RWPE2 (cell line): ENCODE results near the gene ADCY2.
A peak's percentile ranks its signal among the peaks of the same experiment; 100 is the strongest.

ENCODE experiments used
- ATAC-seq: fragments of 200-7000 bp; cut with Tn5 transposase; 3 replicates; pipeline ENCODE4 v1.9.1; 2021; ENCODE audit warnings: low read depth
- DNase-seq: peaks from one replicate; pipeline ENCODE4 v3.0.0-alpha.2; 2020; ENCODE audit warnings: low spot score
- H3K27ac ChIP-seq: fragments of 450-650 bp; 2 replicates; pipeline ENCODE4 v1.5.1; 2017; ENCODE audit warnings: mild to moderate bottlenecking; ENCODE audit not compliant: poor library complexity, severe bottlenecking
- H3K27me3 ChIP-seq: fragments of 250-450 bp; sonication (Bioruptor Pico); 2 replicates; pipeline ENCODE4 v1.5.1; 2021; ENCODE audit warnings: mild to moderate bottlenecking, moderate library complexity; ENCODE audit not compliant: insufficient read depth, poor library complexity, severe bottlenecking
- H3K36me3 ChIP-seq: fragments of 250-450 bp; sonication (Bioruptor Pico); 2 replicates; pipeline ENCODE4 v1.5.1; 2020; ENCODE audit warnings: low read depth, mild to moderate bottlenecking, moderate library complexity
- H3K4me1 ChIP-seq: fragments of 250-450 bp; sonication (Bioruptor Pico); 2 replicates; pipeline ENCODE4 v1.5.1; 2021; ENCODE audit warnings: mild to moderate bottlenecking, moderate library complexity; ENCODE audit not compliant: insufficient read depth, poor library complexity, severe bottlenecking
- H3K4me3 ChIP-seq: fragments of 250-450 bp; sonication (Bioruptor Pico); 2 replicates; pipeline ENCODE4 v1.5.1; 2021; ENCODE audit warnings: mild to moderate bottlenecking, moderate library complexity; ENCODE audit not compliant: severe bottlenecking
- H3K9me3 ChIP-seq: fragments of 250-450 bp; sonication (Bioruptor Pico); 2 replicates; pipeline ENCODE4 v1.5.1; 2021; ENCODE audit warnings: mild to moderate bottlenecking, moderate library complexity; ENCODE audit not compliant: severe bottlenecking
- CTCF ChIP-seq: fragments of 450-650 bp; IDR thresholded peaks from one replicate; pipeline ENCODE4 v1.5.1; 2017; ENCODE audit warnings: mild to moderate bottlenecking, moderate library complexity; ENCODE audit not compliant: poor library complexity, severe bottlenecking

Gene ADCY2

GRCh38 chr5:7873216-7873615 is 477.3 kb downstream of the ADCY2 start:
- H3K27ac ChIP-seq = no peak overlapping the region
- no peak overlapping the region for H3K4me3 ChIP-seq
- no peaks in the 10 kb centered on the region for H3K9me3 ChIP-seq
- ATAC-seq = no peak
- DNase-seq = no peak
- no peaks in the 10 kb centered on the region for H3K27me3 ChIP-seq
- H3K4me1 ChIP-seq = peaks cover 11% of the 10 kb centered on the region
- peaks cover 77% of the 10 kb centered on the region for H3K36me3 ChIP-seq
- TF ChIP-seq CTCF = no peak

DNA sequence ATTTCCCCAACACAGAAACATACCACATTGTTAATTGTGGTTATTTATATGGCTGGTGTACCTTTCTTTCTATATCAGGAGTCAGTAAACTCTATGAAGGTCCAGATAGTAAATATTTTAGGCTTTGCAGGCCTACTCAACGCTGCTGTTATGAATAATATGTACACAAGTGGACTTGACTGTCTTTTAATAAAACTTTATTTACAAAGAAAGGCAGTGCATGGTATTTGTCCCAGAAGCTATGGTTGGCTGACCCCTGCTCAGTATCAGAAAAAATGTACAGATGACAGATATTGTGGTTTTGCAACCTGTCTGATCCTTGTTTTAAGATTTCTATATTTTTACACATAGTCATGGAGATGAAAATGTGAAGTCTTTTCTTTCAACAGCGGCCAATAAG is 478.7 kb downstream of the ADCY2 start:
- Histone ChIP-seq H3K4me1 (peaks cover 14% of the 10 kb centered on the region), H3K4me3 (no peak overlapping the region), H3K9me3 (no peaks in the 10 kb centered on the region), H3K27me3 (no peaks in the 10 kb centered on the region), H3K27ac (no peak overlapping the region), H3K36me3 (peaks cover 91% of the 10 kb centered on the region)
- ATAC-seq (no peak), DNase-seq (no peak)
- no peak for TF ChIP-seq CTCF

- TF ChIP-seq CTCF = no peak
- Histone ChIP-seq H3K36me3 (peaks cover 96% of the 10 kb centered on the region), H3K27me3 (no peaks in the 10 kb centered on the region), H3K4me3 (no peak overlapping the region), H3K4me1 (peaks cover 12% of the 10 kb centered on the region), H3K9me3 (no peaks in the 10 kb centered on the region), H3K27ac (no peak overlapping the region)
- ATAC-seq = no peak
- no peak for DNase-seq
Observed at GRCh38 chr5:7875151-7875550, 479.2 kb downstream of the ADCY2 start.

DNA sequence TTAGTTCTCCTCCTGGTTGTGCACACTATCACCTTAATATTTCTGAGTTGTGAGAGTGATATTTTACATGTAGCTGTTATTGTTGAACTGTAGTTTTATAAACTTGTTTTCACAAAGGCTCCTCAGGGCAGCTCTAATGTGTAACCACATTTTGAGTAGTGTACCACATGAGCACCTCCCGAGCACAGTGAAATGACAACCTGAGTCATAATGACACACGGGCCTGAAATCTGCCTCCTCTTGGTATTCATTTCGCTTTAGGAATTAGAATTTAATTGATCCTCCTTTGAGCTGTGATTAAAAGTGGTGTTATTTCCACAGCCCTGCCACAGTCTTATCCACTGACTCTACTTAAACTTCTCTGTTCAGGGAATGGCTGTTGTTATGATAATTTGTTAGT is 480.9 kb downstream of the ADCY2 start:
- Histone ChIP-seq H3K36me3 (peaks cover 100% of the 10 kb centered on the region), H3K27me3 (no peaks in the 10 kb centered on the region)

More for the DNA sequence above, 480.9 kb downstream of the ADCY2 start:
- TF ChIP-seq CTCF = no peak
- Histone ChIP-seq H3K4me1 (peaks cover 2% of the 10 kb centered on the region), H3K27ac (no peak overlapping the region), H3K9me3 (no peaks in the 10 kb centered on the region), H3K4me3 (no peak overlapping the region)
- no peak for DNase-seq
- peak; percentile 76 for ATAC-seq
